ENCODE measurements around the gene MGARP. TPM values are rescaled to one million over a fixed set of nuclear protein-coding genes. Genes with fewer than 3 reads are reported as not detected.
"Not testable (repeated sequence)": the region's sequence is repeated elsewhere in the genome, so short reads cannot be mapped to it uniquely, and the experiment has no call there.

Gene MGARP
- total and polyA plus RNA-seq, 8 donors: 0.21 to 0.55 (median 0.40) TPM; not detected in 1

DNA sequence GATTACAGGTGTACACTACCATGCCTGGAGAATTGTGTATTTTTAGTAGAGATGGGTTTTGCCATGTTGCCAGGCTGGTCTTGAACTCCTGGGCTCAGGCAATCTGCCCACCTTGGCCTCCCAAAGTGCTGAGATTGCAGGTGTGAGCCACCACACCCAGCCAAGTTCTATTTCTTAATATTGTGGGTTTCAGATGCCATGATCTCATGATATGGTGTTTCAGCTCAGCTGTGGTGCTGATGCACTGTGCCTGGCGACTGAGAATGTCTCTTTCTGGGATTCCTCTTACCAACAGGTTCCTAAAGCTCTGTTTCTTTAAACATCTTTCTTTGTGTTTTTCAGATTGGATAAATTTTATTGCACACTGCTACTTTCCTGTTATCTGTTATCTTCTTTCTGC lies 39.5 kb upstream of the MGARP start:
- Histone ChIP-seq H3K36me3 (no peaks in the 10 kb centered on the region), H3K27ac (no peak overlapping the region), H3K27me3 (no peaks in the 10 kb centered on the region), H3K9me3 (no peaks in the 10 kb centered on the region), H3K4me3 (no peak overlapping the region), H3K4me1 (peaks cover 0 to 18% of the 10 kb centered on the region in 2 donors)
- ATAC-seq (no peak), DNase-seq (no peak)
- TF ChIP-seq, protein P1, sequence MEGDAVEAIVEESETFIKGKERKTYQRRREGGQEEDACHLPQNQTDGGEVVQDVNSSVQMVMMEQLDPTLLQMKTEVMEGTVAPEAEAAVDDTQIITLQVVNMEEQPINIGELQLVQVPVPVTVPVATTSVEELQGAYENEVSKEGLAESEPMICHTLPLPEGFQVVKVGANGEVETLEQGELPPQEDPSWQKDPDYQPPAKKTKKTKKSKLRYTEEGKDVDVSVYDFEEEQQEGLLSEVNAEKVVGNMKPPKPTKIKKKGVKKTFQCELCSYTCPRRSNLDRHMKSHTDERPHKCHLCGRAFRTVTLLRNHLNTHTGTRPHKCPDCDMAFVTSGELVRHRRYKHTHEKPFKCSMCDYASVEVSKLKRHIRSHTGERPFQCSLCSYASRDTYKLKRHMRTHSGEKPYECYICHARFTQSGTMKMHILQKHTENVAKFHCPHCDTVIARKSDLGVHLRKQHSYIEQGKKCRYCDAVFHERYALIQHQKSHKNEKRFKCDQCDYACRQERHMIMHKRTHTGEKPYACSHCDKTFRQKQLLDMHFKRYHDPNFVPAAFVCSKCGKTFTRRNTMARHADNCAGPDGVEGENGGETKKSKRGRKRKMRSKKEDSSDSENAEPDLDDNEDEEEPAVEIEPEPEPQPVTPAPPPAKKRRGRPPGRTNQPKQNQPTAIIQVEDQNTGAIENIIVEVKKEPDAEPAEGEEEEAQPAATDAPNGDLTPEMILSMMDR (IDR thresholded peaks at IDR 0.05): no peak
- intact Hi-C loops (cut with DNase I): no loop called here

DNA sequence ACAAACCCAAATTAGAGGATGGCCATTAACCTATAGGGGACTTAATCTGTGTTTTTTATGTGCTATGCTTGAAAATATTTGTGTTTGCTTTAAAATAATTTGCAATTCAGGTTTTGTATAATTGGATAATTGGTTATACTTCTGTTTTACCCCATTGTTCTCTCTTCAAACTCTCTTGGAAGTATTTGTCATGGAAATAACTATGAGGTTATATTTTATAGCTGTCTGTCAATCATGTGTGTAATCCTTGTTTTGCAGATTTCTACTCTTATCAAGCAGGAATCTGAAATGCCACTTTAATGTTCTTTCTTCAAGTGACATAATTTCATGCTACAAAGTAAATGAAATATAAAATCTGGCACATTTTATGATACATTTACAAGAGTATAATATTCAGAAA lies 37.6 kb upstream of the MGARP start:
- no peak overlapping the region for H3K4me3 ChIP-seq
- no peaks in the 10 kb centered on the region for H3K27me3 ChIP-seq
- intact Hi-C loops (cut with DNase I): no loop called here
- TF ChIP-seq, protein P1 (IDR thresholded peaks at IDR 0.05): no peak
- H3K4me1 ChIP-seq: peaks cover 0 to 23% of the 10 kb centered on the region in 2 donors
- H3K9me3 ChIP-seq: no peaks in the 10 kb centered on the region
- no peak for ATAC-seq
- no peaks in the 10 kb centered on the region for H3K36me3 ChIP-seq
- H3K27ac ChIP-seq: no peak overlapping the region
- no peak for DNase-seq

DNA sequence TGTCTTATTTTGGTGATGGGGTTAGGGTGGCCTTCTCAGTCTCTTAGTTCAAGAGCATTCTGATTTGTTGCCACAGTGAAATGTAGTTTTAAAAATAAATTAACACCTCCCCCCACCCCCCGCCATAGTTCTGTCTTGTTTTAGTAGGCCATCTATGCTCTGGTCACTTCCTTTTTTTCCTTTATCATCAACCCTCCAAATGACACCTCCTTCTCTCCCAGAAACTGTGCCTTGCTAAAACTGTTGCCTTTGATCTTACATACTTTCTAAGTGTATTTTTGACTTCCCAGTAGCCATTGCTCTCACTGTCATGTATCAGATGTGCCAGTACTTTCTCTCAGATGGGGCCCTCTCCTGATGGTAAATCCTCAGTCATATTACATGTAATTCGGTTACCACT lies 36.7 kb upstream of the MGARP start:
- peaks cover 0 to 32% of the 10 kb centered on the region in 2 donors for H3K4me1 ChIP-seq
- DNase-seq (no peak), ATAC-seq (no peak)
- no peaks in the 10 kb centered on the region for H3K27me3 ChIP-seq
- no peak overlapping the region for H3K4me3 ChIP-seq
- TF ChIP-seq, protein P1 (IDR thresholded peaks at IDR 0.05): no peak
- no peaks in the 10 kb centered on the region for H3K9me3 ChIP-seq
- no peak overlapping the region for H3K27ac ChIP-seq
- intact Hi-C loops (cut with DNase I): no loop called here
- H3K36me3 ChIP-seq: no peaks in the 10 kb centered on the region

DNA sequence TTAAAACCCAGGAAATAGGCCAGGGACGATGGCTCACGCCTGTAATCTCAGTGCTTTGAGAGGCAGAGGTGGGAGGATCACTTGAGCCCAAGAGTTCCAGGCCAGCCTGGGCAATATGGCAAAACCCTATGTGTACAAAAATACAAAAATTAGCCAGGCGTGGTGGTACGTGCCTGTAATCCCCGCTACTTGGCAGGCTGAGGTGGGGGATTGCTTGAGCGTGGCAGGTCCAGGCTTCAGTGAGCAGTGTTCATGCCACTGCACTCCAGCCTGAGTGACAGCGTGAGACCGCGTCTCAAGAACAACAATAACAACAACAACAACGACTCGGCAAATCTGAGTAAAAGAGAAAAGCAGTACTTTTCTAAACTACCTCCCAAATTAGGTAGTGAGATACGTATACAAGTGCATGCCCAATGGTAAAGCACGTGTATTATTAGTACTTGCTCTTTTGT lies 35.2 kb upstream of the MGARP start:
- Histone ChIP-seq H3K9me3 (no peaks in the 10 kb centered on the region), H3K4me3 (no peak overlapping the region), H3K4me1 (peaks cover 0 to 33% of the 10 kb centered on the region in 2 donors), H3K36me3 (no peaks in the 10 kb centered on the region), H3K27ac (no peak overlapping the region), H3K27me3 (no peaks in the 10 kb centered on the region)
- ATAC-seq (no peak), DNase-seq (no peak)
- TF ChIP-seq, protein P1 (IDR thresholded peaks at IDR 0.05): no peak
- intact Hi-C loops (cut with DNase I): no loop called here

DNA sequence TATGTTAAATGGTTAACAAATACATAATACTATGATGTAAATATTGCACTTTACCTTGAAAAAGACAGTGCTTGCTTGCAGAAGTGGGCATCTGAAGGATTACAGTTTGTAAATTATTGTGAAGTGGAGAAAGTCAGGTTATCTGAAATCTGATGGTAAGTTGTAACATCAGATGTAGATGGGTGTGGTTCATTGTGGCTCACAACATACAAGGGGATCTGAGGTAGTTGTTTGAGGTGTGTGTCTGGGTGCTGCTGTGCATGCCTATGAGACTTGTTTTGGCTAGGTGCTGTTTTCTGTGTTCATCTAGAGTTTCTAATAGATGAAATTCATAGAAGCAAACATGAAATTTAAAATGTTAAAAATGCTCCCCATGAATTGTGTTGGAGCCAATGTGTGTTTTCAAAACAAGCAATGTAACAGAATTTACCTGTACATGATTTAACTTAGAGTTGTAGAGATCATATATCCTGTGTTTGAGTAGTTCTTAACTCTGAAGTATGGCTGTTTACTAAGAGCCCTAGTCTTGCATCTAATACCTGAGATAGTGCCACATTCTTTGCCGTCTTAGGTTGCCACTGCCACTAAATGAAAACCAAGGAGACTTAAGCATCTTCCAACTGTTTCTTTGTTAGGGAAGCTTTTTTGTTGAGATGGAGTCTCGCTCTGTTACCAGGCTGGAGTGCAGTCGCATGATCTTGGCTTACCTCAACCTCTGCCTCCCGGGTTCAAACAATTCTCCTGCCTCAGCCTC lies 34.2 kb upstream of the MGARP start:
- Histone ChIP-seq H3K9me3 (no peaks in the 10 kb centered on the region), H3K27me3 (no peaks in the 10 kb centered on the region), H3K4me1 (peaks cover 0 to 33% of the 10 kb centered on the region in 2 donors), H3K4me3 (no peak overlapping the region), H3K36me3 (no peaks in the 10 kb centered on the region), H3K27ac (no peak overlapping the region)
- intact Hi-C loops (cut with DNase I): no loop called here
- peak; percentile 50 for ATAC-seq
- TF ChIP-seq, protein P1 (IDR thresholded peaks at IDR 0.05): no peak
- no peak for DNase-seq

DNA sequence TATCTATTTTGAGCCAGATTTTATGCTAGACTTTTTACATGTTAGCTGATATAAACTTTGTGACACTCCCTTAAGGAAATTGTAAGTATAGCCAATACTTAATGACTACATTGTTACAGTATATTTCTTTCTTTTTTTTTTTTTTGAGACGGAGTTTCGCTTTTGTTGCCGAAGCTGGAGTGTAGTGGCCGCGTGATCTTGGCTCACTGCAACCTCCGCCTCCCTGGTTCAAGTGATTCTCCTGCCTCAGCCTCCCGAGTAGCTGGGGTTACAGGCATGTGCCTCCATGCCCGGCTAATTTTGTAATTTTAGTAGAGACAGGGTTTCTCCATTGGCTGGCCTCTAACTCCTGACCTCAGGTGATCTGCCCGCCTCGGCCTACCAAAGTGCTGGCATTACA lies 33.4 kb upstream of the MGARP start:
- H3K27ac ChIP-seq; H3K9me3 ChIP-seq; H3K27me3 ChIP-seq; H3K4me3 ChIP-seq; H3K36me3 ChIP-seq; intact Hi-C loops (cut with DNase I); ATAC-seq: not testable (repeated sequence)
- peaks cover 0 to 33% of the 10 kb centered on the region in 2 donors for H3K4me1 ChIP-seq
- peak in 1 of 4 donors; percentile 60 for DNase-seq

Data from left lung (tissue), 10 donors.